Omental fat pad (tissue), 4 donors: Measurements from ENCODE around the gene ZNF318. TPM values are rescaled to one million over a fixed set of nuclear protein-coding genes. Genes with fewer than 3 reads are reported as not detected.
"Not testable (repeated sequence)": the region's sequence is repeated elsewhere in the genome, so short reads cannot be mapped to it uniquely, and the experiment has no call there.

Experiments
- ATAC-seq: fragments of 150-250 bp; one replicate; pipeline ENCODE4 v1.9.1; 2016; ENCODE audit warnings: mild to moderate bottlenecking, moderate library complexity; ENCODE audit not compliant: low FRiP score
- DNase-seq: peaks from one replicate; pipeline ENCODE4 v3.0.0-alpha.2; 2019; ENCODE audit warnings: low spot score
- CTCF ChIP-seq, 3 donors: fragments of 450-650 bp; IDR thresholded peaks; one replicate each; pipeline ENCODE4 v1.5.1; 2016 to 2017; ENCODE audit warnings: antibody characterized with exemption in 3 of 3, mild to moderate bottlenecking in 3 of 3, moderate library complexity in 2 of 3
- total RNA-seq, 4 donors: library from RNA; depleted of rRNA; stranded (reverse); fragments of >200 nt; gene quantifications; one replicate each; pipeline ENCODE4 v1.1.0, GENCODE V29; 2016

The ZNF318 gene
- total RNA-seq, 4 donors from 2014 or later = 9.2 to 15.8 (median 12.7) TPM

- no peak for ATAC-seq
- no peak for TF ChIP-seq CTCF (IDR thresholded peaks at IDR 0.05)
These were observed 22.0 kb downstream of the ZNF318 start for GRCh38 chr6:43347444-43347843.

GRCh38 chr6:43347021-43347420 is 22.4 kb downstream of the ZNF318 start:
- TF ChIP-seq CTCF (IDR thresholded peaks at IDR 0.05) = no peak
- DNase-seq (no peak), ATAC-seq (no peak)

More at GRCh38 chr6:43347444-43347843, 22.0 kb downstream of the ZNF318 start:
- DNase-seq = no peak

GRCh38 chr6:43346243-43346642 is 23.2 kb downstream of the ZNF318 start:
- not testable (repeated sequence) for DNase-seq, ATAC-seq

- no peak for DNase-seq
- no peak for TF ChIP-seq CTCF (IDR thresholded peaks at IDR 0.05)
- no peak for ATAC-seq
These were observed 30.3 kb downstream of the ZNF318 start for GRCh38 chr6:43339168-43339567.

- ATAC-seq (no peak), DNase-seq (no peak)
- TF ChIP-seq CTCF (IDR thresholded peaks at IDR 0.05) = no peak
These were observed 31.2 kb downstream of the ZNF318 start for GRCh38 chr6:43338243-43338642.

GRCh38 chr6:43336382-43336781 is 33.1 kb downstream of the ZNF318 start:
- ATAC-seq = no peak
- no peak for DNase-seq
- TF ChIP-seq CTCF (IDR thresholded peaks at IDR 0.05) = no peak

- TF ChIP-seq CTCF (IDR thresholded peaks at IDR 0.05) = no peak
- ATAC-seq = no peak
- DNase-seq = no peak
These were observed 34.0 kb downstream of the ZNF318 start for GRCh38 chr6:43335469-43335868.
